Measurements from ENCODE around the gene PRSS12.

DNA sequence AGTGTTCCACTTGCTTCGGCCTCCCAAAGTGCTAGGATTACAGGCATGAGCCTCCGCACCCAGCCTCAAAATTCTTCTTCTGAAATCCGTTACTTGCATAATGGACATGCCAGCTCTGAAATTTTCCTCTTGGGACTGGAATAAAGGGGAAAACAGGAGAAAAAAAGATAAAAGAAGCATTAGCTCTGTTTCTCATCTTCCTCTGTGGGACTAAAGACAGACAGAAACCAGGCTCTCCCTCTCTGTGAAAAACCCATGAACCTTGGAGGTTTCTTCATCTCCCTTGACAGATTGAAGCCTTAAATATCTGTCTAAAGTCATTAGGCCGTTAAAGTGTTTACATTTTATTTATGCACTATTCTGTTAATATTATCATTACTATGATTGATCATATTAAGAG lies 19.4 kb upstream of the PRSS12 start:
- no peak for TF ChIP-seq POLR2A (IDR thresholded peaks at IDR 0.05)
- TF ChIP-seq, protein P1, sequence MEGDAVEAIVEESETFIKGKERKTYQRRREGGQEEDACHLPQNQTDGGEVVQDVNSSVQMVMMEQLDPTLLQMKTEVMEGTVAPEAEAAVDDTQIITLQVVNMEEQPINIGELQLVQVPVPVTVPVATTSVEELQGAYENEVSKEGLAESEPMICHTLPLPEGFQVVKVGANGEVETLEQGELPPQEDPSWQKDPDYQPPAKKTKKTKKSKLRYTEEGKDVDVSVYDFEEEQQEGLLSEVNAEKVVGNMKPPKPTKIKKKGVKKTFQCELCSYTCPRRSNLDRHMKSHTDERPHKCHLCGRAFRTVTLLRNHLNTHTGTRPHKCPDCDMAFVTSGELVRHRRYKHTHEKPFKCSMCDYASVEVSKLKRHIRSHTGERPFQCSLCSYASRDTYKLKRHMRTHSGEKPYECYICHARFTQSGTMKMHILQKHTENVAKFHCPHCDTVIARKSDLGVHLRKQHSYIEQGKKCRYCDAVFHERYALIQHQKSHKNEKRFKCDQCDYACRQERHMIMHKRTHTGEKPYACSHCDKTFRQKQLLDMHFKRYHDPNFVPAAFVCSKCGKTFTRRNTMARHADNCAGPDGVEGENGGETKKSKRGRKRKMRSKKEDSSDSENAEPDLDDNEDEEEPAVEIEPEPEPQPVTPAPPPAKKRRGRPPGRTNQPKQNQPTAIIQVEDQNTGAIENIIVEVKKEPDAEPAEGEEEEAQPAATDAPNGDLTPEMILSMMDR (IDR thresholded peaks at IDR 0.05) = no peak
